C4-2B (cell line): ENCODE results near the gene VAMP7.
A peak's percentile ranks its signal among the peaks of the same experiment; 100 is the strongest.
"Not testable (repeated sequence)": the region's sequence is repeated elsewhere in the genome, so short reads cannot be mapped to it uniquely, and the experiment has no call there.

Experiments
- H3K27ac ChIP-seq: fragments of 450-650 bp; 2 replicates; pipeline ENCODE4 v1.5.1; 2017
- ZFX ChIP-seq: fragments of 450-650 bp; IDR thresholded peaks from 2 replicates; pipeline ENCODE4 v1.6.1; 2017
- TF ChIP-seq, protein P1 (sequence below): fragments of 450-650 bp; conservative IDR thresholded peaks from 2 replicates; pipeline ENCODE4 v1.5.1; 2017; ENCODE audit warnings: mild to moderate bottlenecking

VAMP7 gene

DNA sequence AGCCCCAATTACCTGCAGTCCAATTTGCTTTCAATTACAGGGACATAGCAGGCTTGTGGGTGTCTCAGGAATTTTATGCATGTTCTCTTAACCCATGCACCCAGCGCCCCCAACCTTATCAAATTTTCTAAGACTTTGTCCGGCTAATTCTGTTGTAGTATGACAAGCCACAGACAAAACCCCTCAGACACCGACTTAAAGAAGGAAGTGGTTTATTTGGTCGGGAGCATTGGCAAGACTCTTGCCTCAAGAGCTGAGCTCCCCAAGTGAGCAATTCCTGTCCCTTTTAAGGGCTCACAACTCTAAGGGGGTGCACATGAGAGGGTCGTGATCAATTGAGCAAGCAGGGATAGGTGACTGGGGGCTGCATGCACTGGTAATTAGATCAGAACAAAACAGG lies 87.6 kb downstream of the VAMP7 start:
- H3K27ac ChIP-seq = no peak overlapping the region

DNA sequence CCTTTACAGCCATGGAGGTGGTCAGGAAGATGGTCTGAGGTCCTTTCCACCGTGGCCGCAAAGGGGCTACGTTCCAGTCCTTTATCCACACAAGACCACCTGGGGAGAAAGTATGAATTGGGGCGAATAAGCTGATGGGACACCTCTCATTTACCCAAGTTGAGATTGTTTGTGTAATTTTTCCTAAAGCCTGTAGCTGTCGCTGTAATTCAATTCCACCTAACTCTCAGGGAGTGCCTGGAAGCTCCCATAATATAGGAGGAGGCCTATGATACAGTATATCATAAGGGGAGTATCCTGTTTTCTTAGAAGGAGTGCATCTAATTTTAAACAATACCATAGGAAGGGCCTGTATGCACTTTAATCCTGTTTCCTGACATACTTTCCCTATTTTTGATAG lies 90.5 kb downstream of the VAMP7 start:
- not testable (repeated sequence) for H3K27ac ChIP-seq
- TF ChIP-seq, protein P1, sequence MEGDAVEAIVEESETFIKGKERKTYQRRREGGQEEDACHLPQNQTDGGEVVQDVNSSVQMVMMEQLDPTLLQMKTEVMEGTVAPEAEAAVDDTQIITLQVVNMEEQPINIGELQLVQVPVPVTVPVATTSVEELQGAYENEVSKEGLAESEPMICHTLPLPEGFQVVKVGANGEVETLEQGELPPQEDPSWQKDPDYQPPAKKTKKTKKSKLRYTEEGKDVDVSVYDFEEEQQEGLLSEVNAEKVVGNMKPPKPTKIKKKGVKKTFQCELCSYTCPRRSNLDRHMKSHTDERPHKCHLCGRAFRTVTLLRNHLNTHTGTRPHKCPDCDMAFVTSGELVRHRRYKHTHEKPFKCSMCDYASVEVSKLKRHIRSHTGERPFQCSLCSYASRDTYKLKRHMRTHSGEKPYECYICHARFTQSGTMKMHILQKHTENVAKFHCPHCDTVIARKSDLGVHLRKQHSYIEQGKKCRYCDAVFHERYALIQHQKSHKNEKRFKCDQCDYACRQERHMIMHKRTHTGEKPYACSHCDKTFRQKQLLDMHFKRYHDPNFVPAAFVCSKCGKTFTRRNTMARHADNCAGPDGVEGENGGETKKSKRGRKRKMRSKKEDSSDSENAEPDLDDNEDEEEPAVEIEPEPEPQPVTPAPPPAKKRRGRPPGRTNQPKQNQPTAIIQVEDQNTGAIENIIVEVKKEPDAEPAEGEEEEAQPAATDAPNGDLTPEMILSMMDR = peak; percentile 31

More for the DNA sequence above, 87.6 kb downstream of the VAMP7 start:
- no peak for TF ChIP-seq ZFX
- TF ChIP-seq, protein P1 = no peak

DNA sequence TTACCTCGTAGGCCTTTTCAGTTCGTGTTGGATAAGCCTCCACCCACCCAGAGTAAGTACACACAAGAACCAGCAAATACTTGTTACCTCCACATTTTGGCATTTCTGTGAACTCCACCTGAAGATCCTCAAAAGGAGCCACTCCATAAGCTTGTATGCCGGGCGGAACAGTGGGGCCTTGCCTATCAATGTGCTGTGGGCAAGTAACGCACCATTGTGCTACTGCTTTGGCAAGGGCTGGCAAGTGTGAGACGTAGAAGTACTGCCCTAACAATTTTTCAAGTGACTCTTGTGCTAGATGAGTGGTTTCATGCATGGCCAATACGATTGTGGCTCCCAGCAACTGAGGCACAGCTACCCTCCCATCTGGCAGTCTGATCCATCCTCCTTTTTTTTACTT lies 91.1 kb downstream of the VAMP7 start:
- not testable (repeated sequence) for H3K27ac ChIP-seq

DNA sequence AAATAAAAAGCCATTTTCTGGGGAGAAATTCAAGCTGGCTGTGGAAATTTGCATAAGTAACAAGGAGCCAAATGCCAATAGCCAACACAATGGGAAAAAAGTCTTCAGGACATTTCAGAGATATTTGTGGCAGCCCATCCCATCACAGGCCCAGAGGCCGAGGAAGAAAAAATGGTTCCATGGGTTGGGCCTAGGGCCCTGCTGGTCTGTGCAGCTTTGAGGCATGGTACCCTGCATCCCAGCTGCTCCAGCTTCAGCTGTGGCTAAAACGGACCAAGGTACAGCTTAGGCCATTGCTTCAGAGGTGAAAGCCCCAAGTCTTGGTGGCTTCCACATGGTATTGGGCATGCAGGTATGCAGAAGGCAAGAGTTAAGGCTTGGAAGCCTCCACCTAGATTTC lies 102.2 kb downstream of the VAMP7 start:
- no peak overlapping the region for H3K27ac ChIP-seq
- TF ChIP-seq ZFX = no peak
- TF ChIP-seq, protein P1 = no peak

DNA sequence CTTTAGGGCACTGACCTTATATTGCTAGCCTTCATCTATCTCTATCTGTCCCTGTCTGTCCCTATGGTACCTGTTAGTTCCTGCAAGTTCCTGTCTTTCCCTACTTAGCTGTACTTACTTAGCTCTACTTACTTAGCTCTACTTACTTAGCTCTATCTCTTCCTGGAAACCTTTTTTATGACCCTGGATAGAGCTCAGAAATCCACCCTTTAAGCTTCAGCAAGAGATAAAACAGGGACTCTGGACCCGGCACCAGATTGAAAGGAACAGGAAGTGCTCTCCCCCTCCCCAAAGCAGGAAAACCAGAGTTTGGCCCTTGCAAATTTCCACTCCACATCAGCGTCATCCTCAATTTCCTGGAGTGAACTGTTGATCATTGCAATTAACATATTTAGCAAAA lies 104.1 kb downstream of the VAMP7 start:
- no peak overlapping the region for H3K27ac ChIP-seq
- no peak for TF ChIP-seq ZFX
- TF ChIP-seq, protein P1 = no peak

DNA sequence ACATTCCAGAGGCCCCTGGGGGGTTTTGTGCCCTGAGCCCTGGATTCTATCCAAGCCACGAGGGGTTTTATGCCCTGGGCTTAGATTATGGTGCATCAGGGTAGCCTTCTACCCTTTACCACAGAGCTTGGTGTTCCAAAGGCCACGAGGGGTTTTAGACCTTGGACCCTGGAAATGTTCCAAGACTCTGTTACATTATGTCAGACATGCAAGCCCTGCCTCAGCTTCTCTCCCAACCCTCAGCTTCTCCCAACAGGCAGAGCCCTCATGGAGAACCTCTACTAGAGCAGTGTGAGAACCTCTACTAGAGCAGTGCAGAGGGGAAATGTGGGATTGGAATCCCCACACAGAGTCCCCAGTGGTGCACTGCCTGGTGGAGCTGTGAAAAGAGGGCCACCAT lies 105.8 kb downstream of the VAMP7 start:
- H3K27ac ChIP-seq = not testable (repeated sequence)

DNA sequence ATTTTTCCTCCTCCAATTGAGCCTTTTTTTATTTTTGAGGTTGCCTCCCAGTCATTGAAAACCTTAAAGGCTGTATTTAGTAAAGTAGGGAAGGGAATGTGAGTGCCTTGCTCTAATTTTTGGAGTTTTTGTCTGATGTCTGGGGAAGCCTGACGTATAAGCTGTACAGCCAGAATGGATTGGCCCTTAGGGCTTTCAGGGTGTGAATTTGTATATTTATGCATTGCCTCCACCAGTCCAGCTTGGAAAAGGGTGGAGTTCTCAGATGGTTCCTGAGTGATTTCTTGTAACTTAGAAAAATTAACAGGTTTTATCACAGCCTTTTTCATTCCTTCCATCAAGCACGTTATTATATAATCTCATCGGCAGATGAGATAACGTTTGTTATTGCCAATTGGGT lies 107.7 kb downstream of the VAMP7 start:
- TF ChIP-seq, protein P1 = no peak
- TF ChIP-seq ZFX = no peak
- H3K27ac ChIP-seq = no peak overlapping the region
